Caco-2 (cell line): Measurements from ENCODE around the gene ZAP70. TPM values are rescaled to one million over a fixed set of nuclear protein-coding genes. Genes with fewer than 3 reads are reported as not detected.
A peak's percentile ranks its signal among the peaks of the same experiment; 100 is the strongest.

Experiments
- BruUV-seq: library from RNA; stranded (reverse); fragments of 400-500 nt; replicated peaks from 2 replicates; lab custom pipeline; 2021; lab: Mats Ljungman, UMichigan
- CTCF ChIA-PET: fragments of 300-600 bp; sonication (Branson Sonifier 250); formaldehyde crosslinking; loops from one replicate; lab custom pipeline; 2022; ENCODE audit warnings: antibody characterized with exemption; lab: Charles Lee
- POLR2A ChIA-PET: fragments of 300-600 bp; sonication (Branson Sonifier 250); formaldehyde crosslinking; loops from one replicate; lab custom pipeline; 2022; ENCODE audit warnings: antibody characterized with exemption; lab: Charles Lee
- DNase-seq, 2 experiments: peaks; one replicate each; pipeline versions ENCODE4 v3.0.0 to v3.0.0-alpha.2; 2020 to 2022
- H3K27me3 ChIP-seq: replicated peaks from 2 replicates; pipeline ENCODE4 v1.6.0; 2011; ENCODE audit warnings: low read length; ENCODE audit not compliant: control insufficient read depth, insufficient read depth
- H3K36me3 ChIP-seq: 2 replicates; pipeline ENCODE4 v1.5.1; 2011; ENCODE audit warnings: low read length; ENCODE audit not compliant: control insufficient read depth, insufficient read depth
- H3K4me1 ChIP-seq: fragments of 250-450 bp; sonication (Bioruptor Pico); 2 replicates; pipeline ENCODE4 v1.5.1; 2020; ENCODE audit warnings: mild to moderate bottlenecking
- H3K4me3 ChIP-seq: 2 replicates; pipeline ENCODE4 v1.5.1; 2011; ENCODE audit warnings: low read depth, mild to moderate bottlenecking, control low read depth, low read length
- H3K9me3 ChIP-seq: fragments of 250-450 bp; sonication (Bioruptor Pico); 2 replicates; pipeline ENCODE4 v1.5.1; 2020; ENCODE audit warnings: mild to moderate bottlenecking, moderate library complexity
- H3K27ac Mint-ChIP-seq: one replicate; pipeline ENCODE4 v1.8.0; 2022; ENCODE audit warnings: mixed read lengths; ENCODE audit not compliant: unreplicated experiment
- H3K27me3 Mint-ChIP-seq: one replicate; pipeline ENCODE4 v1.8.0; 2022; ENCODE audit warnings: mixed read lengths; ENCODE audit not compliant: insufficient read depth, unreplicated experiment
- H3K36me3 Mint-ChIP-seq: one replicate; pipeline ENCODE4 v1.8.0; 2022; ENCODE audit warnings: mild to moderate bottlenecking, mixed read lengths; ENCODE audit not compliant: insufficient read depth, unreplicated experiment
- H3K4me1 Mint-ChIP-seq: one replicate; pipeline ENCODE4 v1.8.0; 2022; ENCODE audit warnings: low read depth, mixed read lengths; ENCODE audit not compliant: unreplicated experiment
- H3K4me3 Mint-ChIP-seq: one replicate; pipeline ENCODE4 v1.8.0; 2022; ENCODE audit warnings: mild to moderate bottlenecking, moderate library complexity, mixed read lengths; ENCODE audit not compliant: unreplicated experiment
- H3K9me3 Mint-ChIP-seq: one replicate; pipeline ENCODE4 v1.8.0; 2022; ENCODE audit warnings: mixed read lengths; ENCODE audit not compliant: unreplicated experiment
- CTCF ChIP-seq, 2 experiments: fragments of 200-600 bp in 1 of 2; IDR thresholded peaks; 1 replicate in 1 of 2; 2 replicates in 1 of 2; pipeline versions ENCODE4 v1.5.1 to v1.8.0; 2011 to 2022; ENCODE audit warnings: antibody characterized with exemption in 1 of 2, control low read depth in 1 of 2, inconsistent platforms in 1 of 2, low read depth in 1 of 2, low read length in 1 of 2, mild to moderate bottlenecking in 1 of 2, moderate library complexity in 1 of 2; ENCODE audit not compliant: insufficient read depth in 1 of 2, severe bottlenecking in 1 of 2, unreplicated experiment in 1 of 2
- intact Hi-C: fragments of 100-400 bp; cut with micrococcal nuclease; formaldehyde crosslinking; loops from one replicate; pipeline ENCODE4 v1.10.0; 2022; ENCODE audit not compliant: unreplicated experiment
- total RNA-seq: library from RNA; stranded (reverse); gene quantifications from 2 replicates; pipeline ENCODE4 v1.2.3, GENCODE V29; 2022

ZAP70 gene
- total RNA-seq, 1 experiment from 2014 or later, result 0.82 TPM

GRCh38 chr2:97715951-97716694 is 2.7 kb downstream of the ZAP70 start:
- peak in 1 of 2 experiments; percentile 30 for DNase-seq
- H3K27me3 ChIP-seq, result no peaks in the 10 kb centered on the region
- no peaks in the 10 kb centered on the region for H3K27me3 Mint-ChIP-seq
- H3K4me3 ChIP-seq, result no peak overlapping the region
- peaks cover 23% of the 10 kb centered on the region for H3K4me1 Mint-ChIP-seq
- BruUV-seq, result no TSS peak
- no peak overlapping the region for H3K27ac Mint-ChIP-seq
- POLR2A ChIA-PET, result no interaction called here
- no peaks in the 10 kb centered on the region for H3K36me3 Mint-ChIP-seq
- CTCF ChIA-PET, result no interaction called here
- intact Hi-C loops, result no loop called here
- H3K4me3 Mint-ChIP-seq, result no peak overlapping the region
- H3K36me3 ChIP-seq, result no peaks in the 10 kb centered on the region
- no peaks in the 10 kb centered on the region for H3K9me3 Mint-ChIP-seq
- peaks cover 24% of the 10 kb centered on the region for H3K4me1 ChIP-seq
- no peaks in the 10 kb centered on the region for H3K9me3 ChIP-seq
- no peak for TF ChIP-seq CTCF (IDR thresholded peaks at IDR 0.05; ENCODE audit: insufficient read depth in 1 of 2, low read depth in 1 of 2, low read length in 1 of 2, severe bottlenecking in 1 of 2, unreplicated experiment in 1 of 2)

GRCh38 chr2:97716695-97717612 is 3.6 kb downstream of the ZAP70 start:
- ChIA-PET POLR2A (no interaction called here), CTCF (no interaction called here)
- no peaks in the 10 kb centered on the region for H3K36me3 ChIP-seq
- H3K27me3 Mint-ChIP-seq, result no peaks in the 10 kb centered on the region
- no TSS peak for BruUV-seq
- H3K9me3 Mint-ChIP-seq, result no peaks in the 10 kb centered on the region
- peaks cover 17% of the 10 kb centered on the region for H3K4me1 ChIP-seq
- no peaks in the 10 kb centered on the region for H3K36me3 Mint-ChIP-seq
- H3K4me3 ChIP-seq, result no peak overlapping the region
- H3K4me3 Mint-ChIP-seq, result no peak overlapping the region
- H3K27me3 ChIP-seq, result no peaks in the 10 kb centered on the region
- H3K9me3 ChIP-seq, result no peaks in the 10 kb centered on the region
- H3K4me1 Mint-ChIP-seq, result peaks cover 15% of the 10 kb centered on the region
- peak in 1 of 2 experiments; percentile 26 for DNase-seq
- TF ChIP-seq CTCF (IDR thresholded peaks at IDR 0.05; ENCODE audit: insufficient read depth in 1 of 2, low read depth in 1 of 2, low read length in 1 of 2, severe bottlenecking in 1 of 2, unreplicated experiment in 1 of 2), result no peak
- H3K27ac Mint-ChIP-seq, result no peak overlapping the region
- intact Hi-C loops, result no loop called here

GRCh38 chr2:97717613-97717995 is 4.2 kb downstream of the ZAP70 start:
- Mint-ChIP-seq H3K27ac (no peak overlapping the region), H3K27me3 (no peaks in the 10 kb centered on the region), H3K4me3 (no peak overlapping the region), H3K9me3 (no peaks in the 10 kb centered on the region), H3K36me3 (no peaks in the 10 kb centered on the region), H3K4me1 (peaks cover 8% of the 10 kb centered on the region)
- ChIA-PET POLR2A (no interaction called here), CTCF (no interaction called here)
- Histone ChIP-seq H3K9me3 (no peaks in the 10 kb centered on the region), H3K36me3 (no peaks in the 10 kb centered on the region), H3K4me1 (peaks cover 17% of the 10 kb centered on the region), H3K4me3 (no peak overlapping the region), H3K27me3 (no peaks in the 10 kb centered on the region)
- peak in 1 of 2 experiments; percentile 9 for DNase-seq
- no TSS peak for BruUV-seq
- TF ChIP-seq CTCF (IDR thresholded peaks at IDR 0.05; ENCODE audit: insufficient read depth in 1 of 2, low read depth in 1 of 2, low read length in 1 of 2, severe bottlenecking in 1 of 2, unreplicated experiment in 1 of 2), result no peak
- intact Hi-C loops, result no loop called here
